GM12878 (cell line): ENCODE data around the gene STK35. TPM values are rescaled to one million over a fixed set of nuclear protein-coding genes. Genes with fewer than 3 reads are reported as not detected.

ENCODE experiments used
- ATAC-seq: fragments of 200-7000 bp; cut with Tn5 transposase; 3 replicates; pipeline ENCODE4 v1.9.1; 2020; ENCODE audit warnings: mild to moderate bottlenecking, moderate library complexity
- BruUV-seq: library from RNA; stranded (reverse); fragments of 400-500 nt; replicated peaks from 2 replicates; lab custom pipeline; 2021; lab: Mats Ljungman, UMichigan
- CTCF ChIA-PET: fragments of 300-600 bp; sonication (Branson Sonifier 250); formaldehyde crosslinking; extraction: SDS; loops from one replicate; lab custom pipeline; 2021; ENCODE audit warnings: inconsistent platforms; lab: Yijun Ruan, JAX
- POLR2A ChIA-PET: fragments of 350-600 bp; formaldehyde crosslinking; extraction: SDS; loops from one replicate; lab custom pipeline; 2021; ENCODE audit warnings: inconsistent platforms; lab: Charles Lee
- RAD21 ChIA-PET: fragments of 300-600 bp; sonication (Branson Sonifier 250); formaldehyde crosslinking; loops from one replicate; lab custom pipeline; 2023; ENCODE audit warnings: antibody characterized with exemption; ENCODE audit not compliant: unreplicated experiment; lab: Charles Lee
- SMC1A ChIA-PET: fragments of 300-600 bp; sonication (Branson Sonifier 250); formaldehyde crosslinking; loops from one replicate; lab custom pipeline; 2023; ENCODE audit not compliant: unreplicated experiment, uncharacterized antibody; lab: Charles Lee
- DNase-seq: peaks from one replicate; pipeline ENCODE4 v3.0.0-alpha.2; 2011; ENCODE audit warnings: low read depth, low spot score
- FAIRE-seq: peaks from 3 replicates; lab custom pipeline; 2011; peaks lifted over from hg19 to GRCh38; lab: Jason Lieb, UNC
- H2AFZ ChIP-seq: 2 replicates; pipeline ENCODE4 v1.6.0; 2011; ENCODE audit warnings: low read depth, low read length, control low read depth; ENCODE audit not compliant: control insufficient read depth
- H3K27ac ChIP-seq: 2 replicates; pipeline ENCODE4 v1.5.1; 2011; ENCODE audit warnings: control low read depth; ENCODE audit not compliant: control insufficient read depth, insufficient read depth
- H3K27me3 ChIP-seq, 2 experiments: replicated peaks in 1 of 2; 2 replicates each; pipeline versions ENCODE4 v1.6.0 to v1.6.1; 2011; ENCODE audit warnings: low read length in 1 of 2; ENCODE audit not compliant: control insufficient read depth in 2 of 2, insufficient read depth in 2 of 2
- H3K36me3 ChIP-seq, 2 experiments: 2 replicates each; pipeline ENCODE4 v1.5.1; 2011; ENCODE audit warnings: low read length in 1 of 2; ENCODE audit not compliant: control insufficient read depth in 2 of 2, insufficient read depth in 2 of 2
- H3K4me1 ChIP-seq: 2 replicates; pipeline ENCODE4 v1.6.1; 2011; ENCODE audit warnings: mild to moderate bottlenecking, low read length, moderate library complexity, mixed read lengths; ENCODE audit not compliant: control insufficient read depth, insufficient read depth
- H3K4me2 ChIP-seq: 2 replicates; pipeline ENCODE4 v1.6.0; 2011; ENCODE audit warnings: control low read depth; ENCODE audit not compliant: control insufficient read depth, insufficient read depth
- H3K4me3 ChIP-seq: fragments of 200-600 bp; sonication (generic); 2 replicates; pipeline ENCODE4 v1.5.1; 2016
- H3K79me2 ChIP-seq: 2 replicates; pipeline ENCODE4 v1.6.0; 2011; ENCODE audit warnings: low read length; ENCODE audit not compliant: control insufficient read depth, insufficient read depth
- H3K9ac ChIP-seq: 2 replicates; pipeline ENCODE4 v1.8.0; 2011; ENCODE audit warnings: low read length, control low read depth, mixed read lengths; ENCODE audit not compliant: control insufficient read depth, insufficient read depth
- H3K9me3 ChIP-seq: replicated peaks from 3 replicates; pipeline ENCODE4 v1.5.1; 2011; ENCODE audit warnings: mild to moderate bottlenecking, low read length; ENCODE audit not compliant: control insufficient read depth, insufficient read depth
- H4K20me1 ChIP-seq: 2 replicates; pipeline ENCODE4 v1.6.0; 2011; ENCODE audit not compliant: control insufficient read depth, insufficient read depth
- BACH1 ChIP-seq: fragments of 450-650 bp; IDR thresholded peaks from 2 replicates; pipeline ENCODE4 v1.6.1; 2017; ENCODE audit warnings: mild to moderate bottlenecking, borderline replicate concordance
- BMI1 ChIP-seq: fragments of 450-650 bp; IDR thresholded peaks from 2 replicates; pipeline ENCODE4 v1.6.1; 2016; ENCODE audit warnings: mild to moderate bottlenecking, moderate library complexity, borderline replicate concordance
- CEBPB ChIP-seq, 2 experiments: fragments of 150-350 bp in 1 of 2; IDR thresholded peaks; 2 replicates each; pipeline ENCODE4 v1.6.1; 2012 to 2014; ENCODE audit warnings: low read depth in 2 of 2, low read length in 2 of 2, borderline replicate concordance in 1 of 2, inconsistent platforms in 1 of 2
- CHD1 ChIP-seq: IDR thresholded peaks from 2 replicates; pipeline ENCODE4 v1.6.1; 2012; ENCODE audit warnings: low read depth, low read length, improper control_type of control experiment
- CHD4 ChIP-seq: fragments of 200-600 bp; sonication (generic); IDR thresholded peaks from 2 replicates; pipeline ENCODE4 v1.6.1; 2016; ENCODE audit warnings: mild to moderate bottlenecking
- DPF2 ChIP-seq: fragments of 450-650 bp; IDR thresholded peaks from 2 replicates; pipeline ENCODE4 v1.6.1; 2017; ENCODE audit warnings: mild to moderate bottlenecking
- FOXK2 ChIP-seq: fragments of 450-650 bp; IDR thresholded peaks from 2 replicates; pipeline ENCODE4 v1.6.1; 2017; ENCODE audit warnings: mild to moderate bottlenecking, moderate library complexity
- IRF3 ChIP-seq: fragments of 450-650 bp; IDR thresholded peaks from 2 replicates; pipeline ENCODE4 v1.6.1; 2014; ENCODE audit warnings: mild to moderate bottlenecking
- POU2F2 ChIP-seq: IDR thresholded peaks from 3 replicates; pipeline ENCODE4 v1.6.1; 2011; ENCODE audit warnings: low read depth, mild to moderate bottlenecking, low read length, borderline replicate concordance
- RAD21 ChIP-seq: IDR thresholded peaks from 2 replicates; pipeline ENCODE4 v1.6.1; 2011; ENCODE audit warnings: mild to moderate bottlenecking, low read depth, low read length, moderate library complexity; ENCODE audit not compliant: insufficient read depth
- RUNX3 ChIP-seq: IDR thresholded peaks from 2 replicates; pipeline ENCODE4 v1.6.1; 2012; ENCODE audit warnings: low read length, inconsistent platforms
- TCF7 ChIP-seq: IDR thresholded peaks from 2 replicates; pipeline ENCODE4 v1.6.1; 2014; ENCODE audit warnings: antibody characterized with exemption, borderline replicate concordance
- ZNF622 ChIP-seq: fragments of 450-650 bp; IDR thresholded peaks from 2 replicates; pipeline ENCODE4 v1.6.1; 2017; ENCODE audit warnings: mild to moderate bottlenecking, inconsistent platforms
- ZNF687 ChIP-seq: fragments of 450-650 bp; IDR thresholded peaks from 2 replicates; pipeline ENCODE4 v1.6.1; 2017; ENCODE audit warnings: mild to moderate bottlenecking, moderate library complexity
- WGBS: methylation state at CpG from one replicate; pipeline ENCODE4 v1.1.6; 2016; ENCODE audit warnings: low lambda C conversion rate; ENCODE audit not compliant: insufficient replicate concordance, insufficient coverage; ENCODE audit errors: missing lambda C conversion rate; 5-methylcytosine and 5-hydroxymethylcytosine counted together
- in situ Hi-C: fragments of 300-500 bp; cut with MboI; formaldehyde crosslinking; loops from 9 replicates; pipeline ENCODE4 v1.14.3; 2018; ENCODE audit warnings: mixed read lengths
- intact Hi-C: fragments of 100-400 bp; cut with micrococcal nuclease; formaldehyde crosslinking; loops from one replicate; pipeline ENCODE4 v1.14.2; 2022; ENCODE audit not compliant: unreplicated experiment
- polyA plus RNA-seq, 11 experiments: library from polyadenylated mRNA; depleted of rRNA in 4 of 11; unstranded in 6 of 11; stranded (reverse) in 5 of 11; fragments of >200 nt; fragmentation: Nextera tagmentation in 4 of 11; fragmentation: Illumina TruSeq in 1 of 11; extraction: Ambion mirVana in 4 of 11; extraction: Trizol in 1 of 11; gene quantifications; 1 replicate in 1 of 11; 2 replicates in 10 of 11; pipeline versions ENCODE4 v1.2.1 to v1.2.3, GENCODE V29; 2011 to 2016; ENCODE audit warnings: inconsistent platforms in 2 of 11, missing spikeins in 2 of 11, low read depth in 1 of 11
- total RNA-seq, 4 experiments: library from RNA; depleted of rRNA in 3 of 4; stranded (reverse); fragments of >200 nt in 3 of 4; fragmentation: Illumina TruSeq in 1 of 4; extraction: Trizol in 1 of 4; gene quantifications; 2 replicates each; pipeline versions ENCODE4 v1.2.1 to v1.2.3, GENCODE V29; 2013 to 2021

The STK35 gene
- total and polyA plus RNA-seq, 10 of the 15 experiments (the other 5 are each of a cell fraction or from before 2014, with no cell fraction given), result 2.9 to 19.4 (median 9.6) TPM

GRCh38 chr20:2174067-2174466 lies 72.4 kb downstream of the STK35 start:
- Histone ChIP-seq H3K9ac (no peak overlapping the region), H3K79me2 (no peaks in the 10 kb centered on the region), H3K4me1 (no peaks in the 10 kb centered on the region), H4K20me1 (no peaks in the 10 kb centered on the region), H3K9me3 (no peaks in the 10 kb centered on the region), H2AFZ (no peak overlapping the region), H3K4me3 (no peak overlapping the region), H3K36me3 (no peaks in the 10 kb centered on the region), H3K27me3 (no peaks in the 10 kb centered on the region), H3K4me2 (no peak overlapping the region), H3K27ac (no peak overlapping the region)
- ChIA-PET POLR2A (interaction anchor here (1.3 kb wide), 1 partner anchor 71 kb away, joined by 3 read pairs; no protein-coding TSS in a partner anchor), RAD21 (interaction anchor here (0.9 to 2.7 kb wide), 4 partner anchors 9 to 372 kb away, joined by 3 to 33 read pairs (median 8); no protein-coding TSS in a partner anchor), CTCF (interaction anchor here (0.6 to 5.2 kb wide), 11 partner anchors 8 to 409 kb away, joined by 3 to 95 read pairs (median 6); no protein-coding TSS in a partner anchor)
- no peak for FAIRE-seq
- no peak for ATAC-seq
- WGBS, result 32% methylated on average over 3 of the region's 3 CpGs
- DNase-seq, result no peak
- intact Hi-C loops (loop anchor here (5.0 kb wide), 2 partner anchors 372 to 412 kb away; no protein-coding TSS in a partner anchor), in situ Hi-C loops (loop anchor here (5.0 kb wide), 1 partner anchor 207 kb away; no protein-coding TSS in a partner anchor)
- no peak for TF ChIP-seq CHD1
- no peak for TF ChIP-seq IRF3
- TF ChIP-seq POU2F2, result no peak
- TF ChIP-seq BACH1, result no peak
- no peak for TF ChIP-seq RAD21
- TF ChIP-seq, all 136 proteins: peak for 0
- BruUV-seq, result no TSS peak
- SMC1A ChIA-PET, result interaction anchor here (0.9 to 3.5 kb wide), 5 partner anchors 167 to 410 kb away, joined by 4 to 18 read pairs (median 4); no protein-coding TSS in a partner anchor

- RAD21 ChIA-PET, result no interaction called here
- in situ Hi-C loops, result no loop called here
- Histone ChIP-seq H3K27ac (no peak overlapping the region), H3K27me3 (no peaks in the 10 kb centered on the region), H3K36me3 (no peaks in the 10 kb centered on the region), H3K4me1 (no peaks in the 10 kb centered on the region), H2AFZ (no peak overlapping the region), H3K4me2 (no peak overlapping the region), H3K4me3 (no peak overlapping the region), H4K20me1 (no peaks in the 10 kb centered on the region), H3K9ac (no peak overlapping the region), H3K79me2 (no peaks in the 10 kb centered on the region), H3K9me3 (no peaks in the 10 kb centered on the region)
- DNase-seq, result no peak
- no peak for FAIRE-seq
- CTCF ChIA-PET, result interaction anchor here (5.2 kb wide), 1 partner anchor 169 kb away, joined by 95 read pairs; no protein-coding TSS in a partner anchor
- intact Hi-C loops, result no loop called here
- WGBS, result 30% methylated on average over 9 of the region's 9 CpGs
- POLR2A ChIA-PET, result no interaction called here
- no peak for ATAC-seq
- no TSS peak for BruUV-seq
- SMC1A ChIA-PET, result no interaction called here
- TF ChIP-seq DPF2, result no peak
- TF ChIP-seq ZNF622, result no peak
- no peak for TF ChIP-seq CHD4
- TF ChIP-seq BMI1, result no peak
- TF ChIP-seq RUNX3, result no peak
- TF ChIP-seq ZNF687, result no peak
- no peak for TF ChIP-seq TCF7
- TF ChIP-seq FOXK2, result no peak
- no peak for TF ChIP-seq CEBPB (IDR thresholded peaks at IDR 0.05; ENCODE audit: borderline replicate concordance in 1 of 2, low read depth in 2 of 2, low read length in 2 of 2)
Measured at GRCh38 chr20:2176946-2177345, 75.3 kb downstream of the STK35 start.
